GM13976 (cell line): ENCODE measurements around the gene DEPDC4.

ENCODE experiments used
- DNase-seq: peaks from one replicate; pipeline ENCODE4 v3.0.0; 2012; ENCODE audit warnings: low spot score
- CTCF ChIP-seq: IDR thresholded peaks from 2 replicates; pipeline ENCODE4 v1.5.1; 2012; ENCODE audit warnings: borderline replicate concordance, mild to moderate bottlenecking; ENCODE audit not compliant: insufficient read depth; ENCODE audit errors: extremely low read depth, missing control alignments, control extremely low read depth
- in situ Hi-C: fragments of 300-500 bp; cut with MboI; formaldehyde crosslinking; loops from one replicate; pipeline ENCODE4 v1.12.0; 2022; ENCODE audit warnings: low sequenced_read_pairs, mixed read lengths, inconsistent platforms; ENCODE audit not compliant: unreplicated experiment

The DEPDC4 gene

GRCh38 chr12:100263131-100263530, 3.7 kb downstream of the DEPDC4 start:
- TF ChIP-seq CTCF, result no peak
- no peak for DNase-seq
- in situ Hi-C loops, result no loop called here

GRCh38 chr12:100258127-100258526, 8.8 kb downstream of the DEPDC4 start:
- no peak for TF ChIP-seq CTCF
- in situ Hi-C loops, result no loop called here

GRCh38 chr12:100254876-100255275, 12.0 kb downstream of the DEPDC4 start:
- in situ Hi-C loops, result no loop called here
- no peak for DNase-seq
- TF ChIP-seq CTCF, result no peak

More at GRCh38 chr12:100258127-100258526, 8.8 kb downstream of the DEPDC4 start:
- DNase-seq, result no peak

- TF ChIP-seq CTCF, result no peak
- in situ Hi-C loops, result no loop called here
- DNase-seq, result no peak
These were observed 13.4 kb downstream of the DEPDC4 start for GRCh38 chr12:100253437-100253836.

- in situ Hi-C loops, result no loop called here
- no peak for TF ChIP-seq CTCF
These were observed 15.0 kb downstream of the DEPDC4 start for GRCh38 chr12:100251917-100252316.

GRCh38 chr12:100249941-100250340, 16.9 kb downstream of the DEPDC4 start:
- no peak for TF ChIP-seq CTCF
- in situ Hi-C loops, result loop anchor here (25.0 kb wide), 1 partner anchor 312 kb away; the partner anchor contains the start of gene GAS2L3
- no peak for DNase-seq

More at GRCh38 chr12:100251917-100252316, 15.0 kb downstream of the DEPDC4 start:
- no peak for DNase-seq

GRCh38 chr12:100248886-100249285, 18.0 kb downstream of the DEPDC4 start:
- in situ Hi-C loops, result loop anchor here (25.0 kb wide), 1 partner anchor 313 kb away; the partner anchor contains the start of gene GAS2L3
- no peak for DNase-seq
- TF ChIP-seq CTCF, result no peak
